Duodenal mucosa (tissue), 2 donors: ENCODE data around the gene SGIP1.

ENCODE experiments used
- H3K27ac ChIP-seq: one replicate; pipeline ENCODE4 v1.7.0; 2013; ENCODE audit warnings: low read depth, low read length
- H3K27me3 ChIP-seq, 2 donors: one replicate each; pipeline ENCODE4 v1.7.0; 2013; ENCODE audit warnings: low read length in 2 of 2, control low read depth in 1 of 2; ENCODE audit not compliant: insufficient read depth in 2 of 2, control insufficient read depth in 1 of 2
- H3K36me3 ChIP-seq, 2 donors: one replicate each; pipeline ENCODE4 v1.7.0; 2013; ENCODE audit warnings: low read length in 2 of 2, control low read depth in 1 of 2; ENCODE audit not compliant: insufficient read depth in 2 of 2, control insufficient read depth in 1 of 2
- H3K4me1 ChIP-seq, 2 donors: one replicate each; pipeline ENCODE4 v1.7.0; 2013; ENCODE audit warnings: low read length in 2 of 2, control low read depth in 1 of 2; ENCODE audit not compliant: insufficient read depth in 2 of 2, control insufficient read depth in 1 of 2
- H3K4me3 ChIP-seq, 2 donors: one replicate each; pipeline ENCODE4 v1.7.0; 2013; ENCODE audit warnings: low read length in 2 of 2, low read depth in 1 of 2
- H3K9ac ChIP-seq, 2 donors: one replicate each; pipeline ENCODE4 v1.7.0; 2013; ENCODE audit warnings: low read length in 2 of 2, low read depth in 1 of 2
- H3K9me3 ChIP-seq, 2 donors: one replicate each; pipeline ENCODE4 v1.7.0; 2013; ENCODE audit warnings: low read length in 2 of 2, control low read depth in 1 of 2; ENCODE audit not compliant: control insufficient read depth in 1 of 2

SGIP1 gene

DNA sequence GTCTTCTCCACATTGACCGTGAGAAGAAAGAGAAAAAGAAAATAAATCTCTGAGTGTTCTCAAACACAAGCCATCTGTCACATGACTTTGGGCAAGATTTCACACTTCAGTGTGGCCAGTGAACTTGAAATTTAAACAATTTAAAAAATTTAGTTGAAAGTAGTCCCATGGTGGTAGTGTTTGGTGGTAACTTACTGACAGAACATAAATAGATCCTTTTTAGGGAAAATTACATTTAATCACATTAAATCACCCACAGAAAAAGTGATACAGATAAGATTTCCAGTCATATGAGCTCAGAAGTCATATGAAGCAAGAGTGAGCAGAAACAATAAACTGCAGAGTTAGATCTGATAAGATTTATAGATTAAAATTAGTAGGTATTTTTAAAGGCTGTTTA lies 31.9 kb upstream of the SGIP1 start:
- Histone ChIP-seq H3K27me3 (peaks cover 0 to 4% of the 10 kb centered on the region in 2 donors), H3K9ac (no peak overlapping the region), H3K27ac (no peak overlapping the region), H3K9me3 (no peaks in the 10 kb centered on the region), H3K4me3 (no peak overlapping the region), H3K4me1 (no peaks in the 10 kb centered on the region), H3K36me3 (no peaks in the 10 kb centered on the region)

DNA sequence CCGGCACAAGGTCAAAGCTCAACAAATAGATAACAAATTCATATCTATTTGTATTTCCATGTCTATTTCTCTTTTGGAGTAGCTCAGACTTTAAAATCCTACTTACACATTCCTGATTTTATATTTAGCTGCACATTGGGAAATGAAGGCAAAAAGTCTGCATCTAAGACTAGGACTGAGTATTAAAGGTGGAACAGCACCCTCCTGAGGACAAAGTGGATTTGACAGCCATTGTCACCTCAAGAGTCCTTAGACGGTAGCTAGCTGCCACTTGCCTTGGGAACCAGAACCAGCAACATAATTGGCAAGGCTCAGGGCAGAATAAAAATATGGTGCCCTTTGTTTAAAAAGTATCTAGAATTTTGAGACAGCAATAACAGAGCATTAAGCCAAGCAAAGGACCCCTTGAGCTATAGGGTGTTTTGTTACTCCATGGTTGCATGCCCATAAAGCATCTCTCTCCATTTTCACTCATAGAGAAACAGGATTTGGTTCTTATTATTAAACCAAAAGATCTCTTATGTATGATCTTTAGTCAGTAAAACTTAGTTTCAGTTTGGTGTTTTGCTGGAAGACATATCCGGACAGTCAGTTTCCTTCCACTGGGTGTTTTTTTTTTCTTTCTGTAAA lies 30.0 kb upstream of the SGIP1 start:
- no peak overlapping the region for H3K9ac ChIP-seq
- H3K9me3 ChIP-seq, result no peaks in the 10 kb centered on the region
- H3K27me3 ChIP-seq, result peaks cover 0 to 6% of the 10 kb centered on the region in 2 donors
- H3K36me3 ChIP-seq, result no peaks in the 10 kb centered on the region
- H3K4me3 ChIP-seq, result no peak overlapping the region
- H3K4me1 ChIP-seq, result no peaks in the 10 kb centered on the region
- no peak overlapping the region for H3K27ac ChIP-seq

DNA sequence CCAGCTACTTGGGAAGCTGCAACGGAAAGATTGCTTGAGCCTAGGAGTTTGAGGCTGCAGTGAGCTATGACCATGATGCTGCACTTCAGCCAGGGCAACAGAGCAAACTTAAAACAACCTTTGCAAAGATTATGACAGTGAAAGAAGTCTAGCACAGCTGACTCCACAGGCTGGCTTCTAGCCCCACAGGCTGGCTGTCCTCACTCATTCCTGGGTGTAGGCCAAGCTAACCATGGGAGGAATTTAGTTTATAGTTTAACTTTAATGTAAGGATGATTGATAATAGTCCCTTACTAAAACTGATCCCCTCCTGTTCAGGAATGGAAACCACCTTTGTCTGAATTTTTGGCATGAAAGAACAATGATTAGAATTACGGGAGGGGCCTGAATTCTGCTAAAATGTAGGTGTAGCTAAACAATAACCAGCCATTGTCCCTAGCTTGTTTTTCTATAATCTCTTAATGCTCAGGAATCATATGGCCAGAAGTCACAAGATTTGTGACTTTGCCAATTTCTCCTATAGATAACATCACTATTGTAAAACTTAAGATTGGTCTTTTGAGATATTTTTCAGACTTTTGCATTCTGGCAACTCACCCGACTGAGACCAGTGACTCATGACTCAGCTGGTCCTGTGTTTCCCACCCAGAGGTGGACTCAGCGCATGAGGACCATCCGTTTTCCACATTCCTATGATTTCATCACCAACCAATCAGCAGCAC lies 28.1 kb upstream of the SGIP1 start:
- Histone ChIP-seq H3K36me3 (no peaks in the 10 kb centered on the region), H3K4me3 (no peak overlapping the region), H3K27ac (no peak overlapping the region), H3K9ac (no peak overlapping the region), H3K4me1 (no peaks in the 10 kb centered on the region), H3K9me3 (no peaks in the 10 kb centered on the region), H3K27me3 (peaks cover 0 to 6% of the 10 kb centered on the region in 2 donors)

DNA sequence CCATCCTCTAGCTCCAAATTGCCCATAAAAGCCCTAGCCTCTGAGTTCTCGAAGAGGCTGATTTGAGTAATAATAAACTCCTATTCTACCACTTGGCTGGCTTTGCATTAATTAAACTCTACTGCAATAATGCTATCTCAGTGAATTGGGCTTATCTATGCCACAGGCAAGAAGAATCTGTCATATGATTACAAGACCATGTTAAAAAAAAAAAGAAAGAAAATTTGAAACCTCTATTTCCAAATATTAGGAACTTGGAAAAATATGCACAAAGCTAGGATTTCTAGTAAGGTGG lies 27.6 kb upstream of the SGIP1 start:
- H3K4me3 ChIP-seq, result no peak overlapping the region
- H3K4me1 ChIP-seq, result no peaks in the 10 kb centered on the region
- H3K9me3 ChIP-seq, result no peaks in the 10 kb centered on the region
- H3K36me3 ChIP-seq, result no peaks in the 10 kb centered on the region
- peaks cover 0 to 6% of the 10 kb centered on the region in 2 donors for H3K27me3 ChIP-seq
- H3K9ac ChIP-seq, result no peak overlapping the region
- H3K27ac ChIP-seq, result no peak overlapping the region

DNA sequence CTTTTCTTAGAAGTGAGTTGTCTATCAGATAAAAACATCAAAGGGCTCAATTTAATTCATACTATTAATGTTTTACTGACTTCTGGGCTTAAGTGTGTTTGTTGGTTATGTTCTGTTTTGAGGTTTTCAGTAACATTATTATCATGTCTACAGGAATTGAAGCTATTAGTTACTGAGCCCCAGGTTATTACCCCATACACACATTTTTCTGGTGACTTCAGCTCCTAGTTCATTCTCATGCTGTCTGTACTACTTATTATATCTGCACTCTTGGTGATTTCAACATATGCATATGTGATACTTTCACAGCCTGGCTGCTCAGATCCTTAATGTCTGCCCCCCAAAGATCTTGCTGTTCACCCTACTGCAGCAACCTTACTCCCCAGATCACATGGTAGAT lies 27.0 kb upstream of the SGIP1 start:
- no peaks in the 10 kb centered on the region for H3K36me3 ChIP-seq
- H3K27me3 ChIP-seq, result peaks cover 0 to 6% of the 10 kb centered on the region in 2 donors
- no peak overlapping the region for H3K4me3 ChIP-seq
- H3K27ac ChIP-seq, result no peak overlapping the region
- no peaks in the 10 kb centered on the region for H3K4me1 ChIP-seq
- no peaks in the 10 kb centered on the region for H3K9me3 ChIP-seq
- H3K9ac ChIP-seq, result no peak overlapping the region

DNA sequence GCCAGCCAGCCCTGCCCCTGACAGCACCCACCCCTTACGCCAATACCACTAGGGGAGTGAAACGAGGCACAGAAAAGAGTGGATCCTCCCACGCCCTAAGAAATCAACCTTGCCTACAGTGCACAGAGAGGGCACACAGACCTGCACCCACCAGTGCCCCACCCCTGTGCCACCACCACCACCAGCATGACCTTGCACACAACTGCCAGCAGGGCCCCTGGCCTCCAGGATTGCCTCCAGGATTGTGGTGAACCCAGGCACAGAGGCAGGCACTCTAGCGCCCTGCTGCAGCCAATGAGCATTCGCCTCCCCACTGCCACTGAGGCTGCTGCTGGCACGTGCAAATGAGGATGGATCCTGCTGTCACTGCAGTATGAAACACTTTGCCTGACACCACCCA lies 23.5 kb upstream of the SGIP1 start:
- Histone ChIP-seq H3K9me3 (no peaks in the 10 kb centered on the region), H3K9ac (no peak overlapping the region), H3K27ac (no peak overlapping the region), H3K4me1 (no peaks in the 10 kb centered on the region), H3K36me3 (no peaks in the 10 kb centered on the region), H3K4me3 (no peak overlapping the region), H3K27me3 (peaks cover 0 to 6% of the 10 kb centered on the region in 2 donors)

DNA sequence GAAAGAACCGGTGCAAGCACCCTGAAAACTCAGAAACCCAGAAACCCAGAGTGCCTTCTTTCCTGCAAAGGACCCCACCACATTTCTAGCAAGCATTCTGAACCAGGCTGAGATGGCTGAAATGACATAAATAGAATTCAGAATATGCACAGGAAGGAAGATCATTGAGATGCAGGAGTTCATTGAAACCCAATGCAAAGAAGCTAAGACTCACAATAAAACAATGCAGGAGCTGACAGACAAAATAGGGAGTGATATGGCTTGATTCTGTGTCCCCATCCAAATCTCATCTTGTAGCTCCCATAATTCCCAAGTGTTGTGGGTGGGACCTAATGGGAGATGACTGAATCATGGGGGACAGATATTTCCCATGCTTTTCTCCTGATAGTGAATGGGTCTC lies 22.8 kb upstream of the SGIP1 start:
- Histone ChIP-seq H3K4me1 (no peaks in the 10 kb centered on the region), H3K27me3 (peaks cover 0 to 6% of the 10 kb centered on the region in 2 donors), H3K9ac (no peak overlapping the region), H3K4me3 (no peak overlapping the region), H3K27ac (no peak overlapping the region), H3K36me3 (no peaks in the 10 kb centered on the region), H3K9me3 (no peaks in the 10 kb centered on the region)

DNA sequence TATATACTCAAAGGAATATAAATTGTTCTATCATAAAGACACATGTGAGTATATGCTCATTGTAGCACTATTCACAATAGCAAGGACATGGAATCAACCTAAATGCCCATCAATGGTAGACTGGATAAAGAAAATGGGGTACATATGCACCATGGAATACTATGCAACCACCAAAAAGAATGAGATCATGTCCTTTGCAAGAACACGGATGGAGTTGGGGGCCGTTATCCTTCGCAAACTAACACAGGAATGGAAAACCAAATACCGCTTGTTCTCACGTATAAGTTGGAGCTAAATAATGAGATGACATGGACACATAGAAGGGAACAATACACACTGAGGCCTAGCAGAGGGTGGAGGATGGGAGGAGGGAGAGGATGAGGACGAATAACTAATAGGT lies 16.0 kb upstream of the SGIP1 start:
- Histone ChIP-seq H3K9ac (no peak overlapping the region), H3K4me3 (no peak overlapping the region), H3K36me3 (no peaks in the 10 kb centered on the region)

DNA sequence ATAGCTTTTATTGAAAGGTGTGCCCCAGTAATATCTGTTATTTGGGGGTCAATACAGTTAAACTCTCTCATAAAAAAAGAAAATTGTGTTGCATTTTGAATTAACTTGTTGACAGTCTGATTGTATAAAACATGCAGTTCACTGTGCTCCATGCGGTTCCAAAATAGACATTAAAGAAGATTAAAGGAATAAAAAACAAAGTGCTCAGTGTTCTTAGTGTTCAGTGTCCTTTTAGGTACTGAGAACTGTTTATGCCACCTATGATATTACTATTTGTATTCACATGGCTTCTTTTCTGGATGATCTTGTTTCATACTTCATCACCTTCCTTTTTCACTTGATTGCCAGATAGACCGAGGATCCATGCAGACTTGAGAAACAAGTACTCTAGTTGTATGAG lies 15.3 kb upstream of the SGIP1 start:
- H3K4me1 ChIP-seq, result no peaks in the 10 kb centered on the region
- no peaks in the 10 kb centered on the region for H3K36me3 ChIP-seq
- H3K4me3 ChIP-seq, result no peak overlapping the region
- H3K9ac ChIP-seq, result no peak overlapping the region
- no peaks in the 10 kb centered on the region for H3K27me3 ChIP-seq
- H3K9me3 ChIP-seq, result no peaks in the 10 kb centered on the region
- H3K27ac ChIP-seq, result no peak overlapping the region

More for the DNA sequence above, 16.0 kb upstream of the SGIP1 start:
- Histone ChIP-seq H3K27ac (no peak overlapping the region), H3K9me3 (no peaks in the 10 kb centered on the region), H3K27me3 (no peaks in the 10 kb centered on the region), H3K4me1 (no peaks in the 10 kb centered on the region)

DNA sequence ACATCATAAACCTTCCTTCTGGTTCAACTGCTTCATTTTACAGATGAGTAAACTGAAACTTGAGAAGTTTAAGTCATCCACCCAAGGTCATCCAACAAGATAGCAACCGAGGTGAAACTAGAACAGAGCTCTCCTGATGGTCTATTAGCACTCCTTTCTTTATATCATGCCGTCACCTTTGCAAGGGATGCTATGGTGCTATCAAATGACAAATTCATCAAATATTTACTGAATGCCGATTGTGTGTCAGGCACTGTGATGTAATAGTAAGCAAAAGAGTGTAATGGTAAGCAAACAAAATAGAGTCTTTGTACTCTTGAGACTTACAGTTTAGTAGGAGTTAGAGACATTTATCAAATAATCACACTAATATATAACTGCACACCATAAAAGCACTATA lies 14.0 kb upstream of the SGIP1 start:
- Histone ChIP-seq H3K9me3 (no peaks in the 10 kb centered on the region), H3K27me3 (no peaks in the 10 kb centered on the region), H3K4me3 (no peak overlapping the region), H3K9ac (no peak overlapping the region), H3K36me3 (no peaks in the 10 kb centered on the region), H3K27ac (no peak overlapping the region), H3K4me1 (no peaks in the 10 kb centered on the region)
